Measurements from ENCODE around the gene ZBTB46.

ZBTB46 gene

GRCh38 chr20:63708301-63709148 is 122.5 kb downstream of the ZBTB46 start:
- ChIA-PET CTCF (interaction anchor here (0.6 to 0.8 kb wide), 6 partner anchors 25 to 1069 kb away, joined by 3 to 4 read pairs (median 3); no protein-coding TSS in a partner anchor), POLR2A (interaction anchor here (0.5 to 3.3 kb wide), 15 partner anchors 10 to 272 kb away, joined by 3 to 16 read pairs (median 6); partner anchors contain the start of genes DNAJC5, LIME1, PRPF6 and RTEL1)
- no peaks in the 10 kb centered on the region for H3K9me3 ChIP-seq (ENCODE audit: control insufficient read depth, insufficient read depth, low read depth, low read length)
- H3K4me3 ChIP-seq (ENCODE audit: low read depth, low read length) = peak overlapping the region; percentile 81
- H3K36me3 ChIP-seq (ENCODE audit: control insufficient read depth in 2 of 2, insufficient read depth in 1 of 2, low read length in 2 of 2) = peaks cover 39 to 72% of the 10 kb centered on the region in 2 experiments
- H3K27ac ChIP-seq (ENCODE audit: extremely low read depth, low read depth, low read length) = peak overlapping the region; percentile 71; the same call in 1 of the 2 replicates
- no peak for TF ChIP-seq OVOL3 (tag by site-specific recombination; IDR thresholded peaks at IDR 0.05)
- no peak for TF ChIP-seq ZNF791 (tag by site-specific recombination; IDR thresholded peaks at IDR 0.05)
- TF ChIP-seq SCRT2 (tag by site-specific recombination; IDR thresholded peaks at IDR 0.05) = peak; percentile 30
- peak; percentile 21 for TF ChIP-seq ZBTB26 (tag by site-specific recombination; optimal IDR thresholded peaks at IDR 0.05)
- peak; percentile 66 for TF ChIP-seq ZNF341 (tag by site-specific recombination; IDR thresholded peaks at IDR 0.05; ENCODE audit: low read depth)
- TF ChIP-seq ZNF146 (tag by site-specific recombination; IDR thresholded peaks at IDR 0.05) = no peak
- TF ChIP-seq ZBTB17 (tag by site-specific recombination; IDR thresholded peaks at IDR 0.05) = peak; percentile 16; the same call in 1 of the 2 replicates
- TF ChIP-seq ZNF335 (tag by site-specific recombination; conservative IDR thresholded peaks at IDR 0.05) = peak; percentile 67
- 0 out of 2 replicates have a peak, but pooled peaks cover 3% of the 10 kb centered on the region for H3K4me1 ChIP-seq (ENCODE audit: control insufficient read depth, insufficient read depth, low read length)

GRCh38 chr20:63707558-63708300 is 123.3 kb downstream of the ZBTB46 start, which contains the start of the genes ARFRP1 and ZGPAT:
Gene ARFRP1, minus strand, starts transcription at chr20:63707976. Its CDS starts 885 bp downstream, at chr20:63707091.
Gene ZGPAT, plus strand, starts transcription at chr20:63708039. Its CDS starts 542 bp downstream, at chr20:63708581.
- H3K27ac ChIP-seq (ENCODE audit: extremely low read depth, low read depth, low read length) = peak within 1 kb of the TSS; percentile 71
- peaks cover 31 to 74% of the 10 kb centered on the region in 2 experiments for H3K36me3 ChIP-seq (ENCODE audit: control insufficient read depth in 2 of 2, insufficient read depth in 1 of 2, low read length in 2 of 2)
- ChIA-PET CTCF (interaction anchor here (0.6 to 1.4 kb wide), 4 partner anchors 70 to 214 kb away, joined by 3 to 4 read pairs (median 4); no protein-coding TSS in a partner anchor), POLR2A (interaction anchor here (0.6 to 3.3 kb wide), 17 partner anchors 9 to 273 kb away, joined by 3 to 16 read pairs (median 6); partner anchors contain the start of genes DNAJC5, LIME1, PRPF6 and RTEL1)
- H3K9me3 ChIP-seq (ENCODE audit: control insufficient read depth, insufficient read depth, low read depth, low read length) = no peaks in the 10 kb centered on the region
- H3K4me1 ChIP-seq (ENCODE audit: control insufficient read depth, insufficient read depth, low read length) = 0 out of 2 replicates have a peak, but pooled peaks cover 3% of the 10 kb centered on the region
- H3K4me3 ChIP-seq (ENCODE audit: low read depth, low read length) = peak within 1 kb of the TSS; percentile 81
- TF ChIP-seq ZNF555 (tag by site-specific recombination; conservative IDR thresholded peaks at IDR 0.05) (no peak), ZNF138 (tag by site-specific recombination; IDR thresholded peaks at IDR 0.05; ENCODE audit: borderline replicate concordance) (no peak), ZFP41 (tag by site-specific recombination; IDR thresholded peaks at IDR 0.05; ENCODE audit: borderline replicate concordance) (no peak), ZBTB8A (tag by site-specific recombination; IDR thresholded peaks at IDR 0.05) (peak; percentile 74), ZNF626 (tag by site-specific recombination; IDR thresholded peaks at IDR 0.05) (no peak), ZNF335 (tag by site-specific recombination; conservative IDR thresholded peaks at IDR 0.05) (peak; percentile 27), ZIC2 (tag by site-specific recombination; IDR thresholded peaks at IDR 0.05) (0 out of 2 replicates have a peak, but pooled peaks have one; percentile 10), ZNF548 (tag by site-specific recombination; IDR thresholded peaks at IDR 0.05) (no peak), MEIS1 (CRISPR knock-in tag; IDR thresholded peaks at IDR 0.05; ENCODE audit: borderline replicate concordance) (no peak), BCL11B (tag by site-specific recombination; IDR thresholded peaks at IDR 0.05; ENCODE audit: low read depth) (peak; percentile 91; the same call in 1 of the 2 replicates), ZBTB49 (tag by site-specific recombination; IDR thresholded peaks at IDR 0.05; ENCODE audit: low read depth) (no peak), GLIS1 (tag by site-specific recombination; IDR thresholded peaks at IDR 0.05) (no peak; the same call in 1 of the 2 replicates), ZNF214 (tag by site-specific recombination; IDR thresholded peaks at IDR 0.05; ENCODE audit: borderline replicate concordance) (no peak), ZBTB26 (tag by site-specific recombination; optimal IDR thresholded peaks at IDR 0.05) (peak; percentile 86), GLIS2 (tag by site-specific recombination; IDR thresholded peaks at IDR 0.05) (no peak), ZNF114 (tag by site-specific recombination; IDR thresholded peaks at IDR 0.05) (no peak), ZEB2 (tag by site-specific recombination; IDR thresholded peaks at IDR 0.05) (peak; percentile 49; the same call in 1 of the 2 replicates), ZNF558 (tag by site-specific recombination; IDR thresholded peaks at IDR 0.05) (no peak), KLF17 (tag by site-specific recombination; IDR thresholded peaks at IDR 0.05) (peak; percentile 70; the same call in 1 of the 2 replicates)
